ENCODE results near the gene F2. TPM values are rescaled to one million over a fixed set of nuclear protein-coding genes. Genes with fewer than 3 reads are reported as not detected.

F2 gene
- total and polyA plus RNA-seq, 10 donors: 0.03 to 0.33 (median 0.23) TPM; not detected in 7

- H3K27me3 ChIP-seq (replicated peaks in 1 of 7): no peaks in the 10 kb centered on the region
- no peak overlapping the region for H3K27ac ChIP-seq
- no peak overlapping the region for H3K4me3 ChIP-seq
- no peak for TF ChIP-seq POLR2A (IDR thresholded peaks at IDR 0.05)
- peaks cover 0 to 26% (median 3%) of the 10 kb centered on the region in 6 donors for H3K36me3 ChIP-seq
- H3K4me1 ChIP-seq: no peaks in the 10 kb centered on the region
- no peaks in the 10 kb centered on the region for H3K9me3 ChIP-seq
- no peak for DNase-seq
- intact Hi-C loops (cut with DNase I; ENCODE audit: low total_unique reads): no loop called here
- WGBS, 5 donors: 74 to 85% (median 82%) methylated on average over 5 of the region's 5 CpGs
Observed at GRCh38 chr11:46736615-46737014, 17.6 kb downstream of the F2 start.

DNA sequence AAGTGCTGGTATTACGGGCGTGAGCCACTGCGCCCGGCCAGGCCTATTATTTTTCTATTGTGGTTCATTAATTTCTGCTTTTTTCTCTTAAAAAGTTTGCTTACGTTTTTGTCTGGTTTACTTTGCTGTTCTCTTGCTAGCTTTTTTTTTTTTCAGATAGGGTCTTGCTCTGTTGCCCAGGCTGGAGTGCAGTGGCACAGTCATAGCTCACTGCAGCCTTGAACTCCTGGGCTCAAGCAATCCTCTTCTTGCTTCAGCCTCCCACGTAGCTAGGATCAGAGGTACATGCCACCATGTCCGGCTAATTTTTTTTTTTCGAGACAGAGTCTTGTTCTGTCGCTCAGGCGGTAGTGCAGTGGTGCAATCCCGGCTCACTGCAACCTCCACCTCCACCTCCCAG, 18.7 kb downstream of the F2 start:
- Histone ChIP-seq H3K36me3 (peaks cover 0 to 37% (median 14%) of the 10 kb centered on the region in 6 donors), H3K27me3 (replicated peaks in 1 of 7) (no peaks in the 10 kb centered on the region), H3K27ac (no peak overlapping the region), H3K4me1 (no peaks in the 10 kb centered on the region), H3K9me3 (no peaks in the 10 kb centered on the region), H3K4me3 (no peak overlapping the region)
- 93 to 97% (median 95%) methylated on average over 11 of the region's 11 CpGs for WGBS, 5 donors
- TF ChIP-seq POLR2A (IDR thresholded peaks at IDR 0.05) (no peak), POLR2AphosphoS5 (IDR thresholded peaks at IDR 0.05) (no peak)
- TF ChIP-seq, protein P1, sequence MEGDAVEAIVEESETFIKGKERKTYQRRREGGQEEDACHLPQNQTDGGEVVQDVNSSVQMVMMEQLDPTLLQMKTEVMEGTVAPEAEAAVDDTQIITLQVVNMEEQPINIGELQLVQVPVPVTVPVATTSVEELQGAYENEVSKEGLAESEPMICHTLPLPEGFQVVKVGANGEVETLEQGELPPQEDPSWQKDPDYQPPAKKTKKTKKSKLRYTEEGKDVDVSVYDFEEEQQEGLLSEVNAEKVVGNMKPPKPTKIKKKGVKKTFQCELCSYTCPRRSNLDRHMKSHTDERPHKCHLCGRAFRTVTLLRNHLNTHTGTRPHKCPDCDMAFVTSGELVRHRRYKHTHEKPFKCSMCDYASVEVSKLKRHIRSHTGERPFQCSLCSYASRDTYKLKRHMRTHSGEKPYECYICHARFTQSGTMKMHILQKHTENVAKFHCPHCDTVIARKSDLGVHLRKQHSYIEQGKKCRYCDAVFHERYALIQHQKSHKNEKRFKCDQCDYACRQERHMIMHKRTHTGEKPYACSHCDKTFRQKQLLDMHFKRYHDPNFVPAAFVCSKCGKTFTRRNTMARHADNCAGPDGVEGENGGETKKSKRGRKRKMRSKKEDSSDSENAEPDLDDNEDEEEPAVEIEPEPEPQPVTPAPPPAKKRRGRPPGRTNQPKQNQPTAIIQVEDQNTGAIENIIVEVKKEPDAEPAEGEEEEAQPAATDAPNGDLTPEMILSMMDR (IDR thresholded peaks at IDR 0.05 in 8 of 11, conservative IDR thresholded peaks at IDR 0.05 in 3 of 11): no peak
- DNase-seq: peak; percentile 7
- intact Hi-C loops (cut with DNase I; ENCODE audit: low total_unique reads): no loop called here

- 77 to 87% (median 85%) methylated on average over 6 of the region's 6 CpGs for WGBS, 5 donors
- H3K27me3 ChIP-seq (replicated peaks in 1 of 7): no peaks in the 10 kb centered on the region
- no peak overlapping the region for H3K27ac ChIP-seq
- peak; percentile 17 for DNase-seq
- H3K9me3 ChIP-seq: no peaks in the 10 kb centered on the region
- H3K4me3 ChIP-seq: no peak overlapping the region
- peaks cover 0 to 5% (median 0%) of the 10 kb centered on the region in 6 donors for H3K4me1 ChIP-seq
- peaks cover 0 to 49% (median 23%) of the 10 kb centered on the region in 6 donors for H3K36me3 ChIP-seq
- TF ChIP-seq POLR2A (IDR thresholded peaks at IDR 0.05): no peak
- TF ChIP-seq, protein P1 (IDR thresholded peaks at IDR 0.05 in 8 of 11, conservative IDR thresholded peaks at IDR 0.05 in 3 of 11): no peak
- TF ChIP-seq POLR2AphosphoS5 (IDR thresholded peaks at IDR 0.05): no peak
- intact Hi-C loops (cut with DNase I; ENCODE audit: low total_unique reads): no loop called here
Observed at GRCh38 chr11:46738887-46739286, 19.9 kb downstream of the F2 start.

DNA sequence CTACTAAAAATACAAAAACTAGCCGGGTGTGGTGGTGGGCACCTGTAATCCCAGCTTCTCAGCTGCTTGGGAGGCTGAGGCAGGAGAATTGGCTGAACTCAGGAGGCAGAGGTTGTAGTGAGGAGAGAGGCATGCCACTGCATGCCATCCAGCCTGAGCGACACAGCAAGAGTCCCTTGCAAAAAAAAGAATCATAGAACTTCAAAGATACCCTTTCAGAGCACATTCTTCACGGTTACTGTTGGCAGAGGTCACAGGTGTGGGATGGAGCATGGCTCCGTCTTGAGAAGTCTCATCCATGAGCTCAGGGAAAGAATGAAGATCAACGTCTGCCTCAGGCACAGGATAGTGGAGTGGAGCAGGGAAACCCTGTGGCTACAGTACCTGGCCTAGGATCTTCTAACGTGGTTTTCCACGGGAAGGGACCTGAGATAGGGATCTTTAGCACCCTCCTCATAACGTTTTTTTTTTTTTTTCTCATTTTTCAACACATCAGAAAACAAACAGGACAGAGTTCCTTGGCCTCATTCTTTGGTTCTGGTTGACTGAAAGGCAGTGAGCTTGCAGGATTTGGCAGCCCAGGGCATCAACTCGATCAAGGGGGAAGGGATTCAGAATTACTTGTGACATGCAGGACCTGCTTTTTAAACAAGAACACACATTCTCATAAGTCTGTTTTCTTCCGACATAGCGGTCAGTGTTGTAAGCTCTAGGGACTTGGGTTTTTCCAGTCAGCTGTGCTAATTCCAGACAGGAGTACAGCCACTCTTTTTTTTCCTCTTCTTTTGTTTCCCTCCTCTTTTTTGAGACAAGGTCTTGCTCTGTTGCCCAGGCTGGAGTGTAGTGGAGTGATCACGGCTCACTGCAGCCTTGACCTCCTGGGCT, 22.8 kb downstream of the F2 start:
- Histone ChIP-seq H3K9me3 (no peaks in the 10 kb centered on the region), H3K36me3 (peaks cover 0 to 78% (median 51%) of the 10 kb centered on the region in 6 donors), H3K4me3 (no peak overlapping the region), H3K4me1 (peaks cover 0 to 5% (median 0%) of the 10 kb centered on the region in 6 donors), H3K27me3 (replicated peaks in 1 of 7) (no peaks in the 10 kb centered on the region), H3K27ac (no peak overlapping the region)
- DNase-seq: peak; percentile 21
- 80 to 83% (median 81%) methylated on average over 12 of the region's 12 CpGs for WGBS, 5 donors
- intact Hi-C loops (cut with DNase I; ENCODE audit: low total_unique reads): no loop called here
- no peak for TF ChIP-seq POLR2A (IDR thresholded peaks at IDR 0.05)
- TF ChIP-seq POLR2AphosphoS5 (IDR thresholded peaks at IDR 0.05): no peak
- TF ChIP-seq, protein P1 (IDR thresholded peaks at IDR 0.05 in 8 of 11, conservative IDR thresholded peaks at IDR 0.05 in 3 of 11): no peak
